Stimulated activated CD4-positive, alpha-beta T cell treated with anti-CD3 and anti-CD28 coated beads, Interleukin-12 subunit alpha, Interleukin-12 subunit beta, amount 100 ng/mL, for 48 hours (primary cell): ENCODE data around the gene DOLK.
A peak's percentile ranks its signal among the peaks of the same experiment; 100 is the strongest.

ENCODE experiments used
- DNase-seq, 3 donors: peaks; one replicate each; pipeline ENCODE4 v3.0.0-alpha.2; 2020; ENCODE audit warnings: low read depth in 2 of 3, low spot score in 1 of 3

Gene DOLK

GRCh38 chr9:128936171-128936865, 11.1 kb downstream of the DOLK start:
- no peak for DNase-seq

- no peak for DNase-seq
These were observed 13.7 kb downstream of the DOLK start for GRCh38 chr9:128933731-128934130.

GRCh38 chr9:128929560-128929959, 17.8 kb downstream of the DOLK start:
- DNase-seq = no peak

GRCh38 chr9:128928624-128929023, 18.8 kb downstream of the DOLK start:
- no peak for DNase-seq

GRCh38 chr9:128927731-128928411, 19.5 kb downstream of the DOLK start:
- DNase-seq = peak; percentile 16 to 44 (median 28)

- no peak for DNase-seq
These were observed 23.9 kb downstream of the DOLK start for GRCh38 chr9:128923493-128923883.

- DNase-seq = no peak
These were observed 25.3 kb downstream of the DOLK start for GRCh38 chr9:128921881-128922763.

GRCh38 chr9:128920381-128921058, 26.9 kb downstream of the DOLK start, which contains the start of gene PHYHD1:
PHYHD1 (plus strand) TSS chr9:128920982; CDS start chr9:128922324, 1,342 bp downstream.
- no peak for DNase-seq

GRCh38 chr9:128919402-128920089, 27.9 kb downstream of the DOLK start:
- DNase-seq = no peak

- no peak for DNase-seq
These were observed 28.5 kb downstream of the DOLK start for GRCh38 chr9:128918921-128919320.

GRCh38 chr9:128917151-128917849, 30.1 kb downstream of the DOLK start:
- no peak for DNase-seq

GRCh38 chr9:128916745-128917144, 30.7 kb downstream of the DOLK start:
- no peak for DNase-seq

- DNase-seq = no peak
These were observed 31.2 kb downstream of the DOLK start for GRCh38 chr9:128916204-128916603.

GRCh38 chr9:128913995-128914772, 33.2 kb downstream of the DOLK start:
- DNase-seq = no peak

GRCh38 chr9:128913048-128913900, 34.1 kb downstream of the DOLK start:
- no peak for DNase-seq

- no peak for DNase-seq
These were observed 35.0 kb downstream of the DOLK start for GRCh38 chr9:128912270-128912853.

GRCh38 chr9:128911529-128912035, 35.8 kb downstream of the DOLK start:
- no peak for DNase-seq

GRCh38 chr9:128910906-128911305, 36.5 kb downstream of the DOLK start:
- DNase-seq = no peak
